Measurements from ENCODE around the gene MREG.

The MREG gene

GRCh38 chr2:216013080-216013909, at the start of gene MREG:
MREG (minus strand) TSS chr2:216013551; CDS start chr2:216013327, 224 bp downstream.
- DNase-seq: peak; percentile 93

- no peak for DNase-seq
These were observed 46.0 kb upstream of the MREG start for GRCh38 chr2:216059233-216059834.

- DNase-seq: no peak
These were observed 44.4 kb upstream of the MREG start for GRCh38 chr2:216057688-216058193.

GRCh38 chr2:216056739-216057138, 43.4 kb upstream of the MREG start:
- DNase-seq: no peak

- DNase-seq: no peak
These were observed 42.3 kb upstream of the MREG start for GRCh38 chr2:216055680-216056079.

GRCh38 chr2:216052420-216052819, 39.1 kb upstream of the MREG start:
- no peak for DNase-seq

GRCh38 chr2:216051350-216051749, 38.0 kb upstream of the MREG start:
- no peak for DNase-seq

- DNase-seq: no peak
These were observed 36.1 kb upstream of the MREG start for GRCh38 chr2:216049452-216049851.

- peak; percentile 33 for DNase-seq
These were observed 34.0 kb upstream of the MREG start for GRCh38 chr2:216047397-216047796.

GRCh38 chr2:216044883-216045486, 31.6 kb upstream of the MREG start:
- no peak for DNase-seq

GRCh38 chr2:216043949-216044348, 30.6 kb upstream of the MREG start:
- no peak for DNase-seq

- no peak for DNase-seq
These were observed 28.1 kb upstream of the MREG start for GRCh38 chr2:216041438-216041837.

GRCh38 chr2:216039918-216040317, 26.6 kb upstream of the MREG start:
- no peak for DNase-seq

- peak; percentile 91 for DNase-seq
These were observed 20.7 kb upstream of the MREG start for GRCh38 chr2:216034065-216034464.

- no peak for DNase-seq
These were observed 20.1 kb upstream of the MREG start for GRCh38 chr2:216033403-216033802.

- no peak for DNase-seq
These were observed 18.8 kb upstream of the MREG start for GRCh38 chr2:216031960-216032689.

- no peak for DNase-seq
These were observed 16.9 kb upstream of the MREG start for GRCh38 chr2:216030216-216030615.

GRCh38 chr2:216029416-216030129, 16.2 kb upstream of the MREG start:
- DNase-seq: no peak

- no peak for DNase-seq
These were observed 11.5 kb upstream of the MREG start for GRCh38 chr2:216024779-216025336.

- peak; percentile 61 for DNase-seq
These were observed 9.8 kb upstream of the MREG start for GRCh38 chr2:216023055-216023648.

- no peak for DNase-seq
These were observed 8.6 kb upstream of the MREG start for GRCh38 chr2:216021768-216022565.

All from eye (tissue), 1 donor.